Measurements from ENCODE around the gene BRSK2.
"Not testable (repeated sequence)": the region's sequence is repeated elsewhere in the genome, so short reads cannot be mapped to it uniquely, and the experiment has no call there.

BRSK2 gene

GRCh38 chr11:1502168-1502953, 112.6 kb downstream of the BRSK2 start:
- no peak for DNase-seq

GRCh38 chr11:1502954-1503707, 113.4 kb downstream of the BRSK2 start:
- peak; percentile 53 for DNase-seq

- DNase-seq = peak; percentile 34
Measured at GRCh38 chr11:1503708-1504104, 114.0 kb downstream of the BRSK2 start.

DNA sequence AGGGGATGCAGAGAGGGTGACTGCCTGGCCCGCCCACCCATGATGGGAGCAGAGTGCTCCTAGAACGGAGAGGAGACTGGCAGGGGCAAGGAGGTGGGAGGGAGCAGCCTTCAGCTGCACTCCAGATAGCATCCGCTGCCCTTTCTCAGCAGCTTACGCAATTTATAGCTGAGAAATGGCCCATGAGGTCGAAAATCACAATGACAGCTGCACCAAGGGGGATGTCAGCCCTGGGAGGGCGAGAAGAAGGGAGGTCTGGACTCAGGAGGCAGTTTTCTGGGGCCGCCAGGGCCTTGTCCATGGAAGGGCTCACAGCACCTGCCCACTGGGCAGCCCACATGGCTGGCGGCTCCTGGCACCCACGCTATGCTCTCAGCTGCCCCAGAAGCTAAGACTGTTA, 114.4 kb downstream of the BRSK2 start:
- no peak for DNase-seq

DNA sequence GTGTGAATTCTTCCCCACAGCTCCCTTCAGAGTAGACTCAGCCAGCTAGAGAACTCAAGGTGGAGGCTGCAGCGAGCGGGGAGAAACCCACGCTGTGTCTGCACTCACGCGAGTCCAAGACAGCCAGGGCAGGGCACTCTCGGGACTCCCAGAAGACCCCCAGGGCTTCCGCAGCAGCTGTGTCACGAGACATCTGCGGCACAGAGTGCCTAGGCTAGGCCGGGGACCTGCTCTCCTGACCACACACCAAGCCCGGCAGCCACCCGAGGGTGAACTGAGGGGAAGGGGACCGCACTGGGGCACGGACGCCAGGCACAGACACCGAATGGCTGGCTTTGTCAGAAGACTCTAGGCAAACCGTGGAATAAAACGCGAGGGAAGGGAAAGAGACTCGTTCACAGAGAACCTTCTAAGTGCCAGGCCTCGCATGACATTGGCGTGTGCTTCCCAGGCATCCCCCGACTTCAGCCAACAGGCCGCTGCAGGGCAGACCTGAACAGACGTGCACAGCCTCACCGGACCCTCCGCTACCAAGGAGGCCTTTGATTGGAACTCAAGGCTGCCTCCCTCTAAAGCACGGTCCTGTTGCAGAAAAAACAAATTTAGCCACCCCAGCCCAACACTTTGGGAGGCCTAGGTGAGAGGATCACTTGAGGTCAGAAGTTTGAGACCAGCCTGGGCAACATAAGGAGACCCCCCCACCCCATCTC, 115.0 kb downstream of the BRSK2 start:
- DNase-seq = no peak

GRCh38 chr11:1505480-1505879, 115.7 kb downstream of the BRSK2 start:
- DNase-seq = no peak

- DNase-seq = no peak
Measured at GRCh38 chr11:1506981-1507380, 117.2 kb downstream of the BRSK2 start.

- DNase-seq = no peak
Measured at GRCh38 chr11:1507381-1508140, 117.8 kb downstream of the BRSK2 start.

- DNase-seq = no peak
Measured at GRCh38 chr11:1508491-1508891, 118.8 kb downstream of the BRSK2 start.

DNA sequence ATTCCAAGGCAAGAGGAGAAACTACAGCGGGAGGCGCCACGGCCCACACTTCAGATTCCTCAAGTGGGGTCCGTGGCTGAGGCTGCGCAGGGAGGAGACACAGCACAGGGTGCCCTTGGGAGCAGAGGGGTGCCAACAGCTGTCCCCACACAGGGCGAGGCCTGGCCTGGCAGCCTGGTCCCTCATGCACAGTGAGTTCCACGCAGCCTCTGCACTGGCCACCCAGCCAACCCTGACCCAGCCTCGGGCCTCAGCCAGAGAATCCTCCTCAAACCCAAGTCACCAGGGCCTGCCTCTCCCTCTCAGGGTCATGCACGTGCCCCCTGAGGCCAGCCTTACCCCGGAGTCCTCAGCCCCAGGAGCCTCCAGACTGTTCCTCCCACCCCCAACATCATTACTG, 119.3 kb downstream of the BRSK2 start:
- DNase-seq = no peak

- DNase-seq = no peak
Measured at GRCh38 chr11:1509626-1510255, 120.0 kb downstream of the BRSK2 start.

- not testable (repeated sequence) for DNase-seq
Measured at GRCh38 chr11:1510351-1510750, 120.6 kb downstream of the BRSK2 start.

- DNase-seq = no peak
Measured at GRCh38 chr11:1510928-1511327, 121.2 kb downstream of the BRSK2 start.

- no peak for DNase-seq
Measured at GRCh38 chr11:1511937-1512496, 122.3 kb downstream of the BRSK2 start.
